OCI-LY7 (cell line): ENCODE measurements around the gene TBC1D1. TPM values are rescaled to one million over a fixed set of nuclear protein-coding genes. Genes with fewer than 3 reads are reported as not detected.
A peak's percentile ranks its signal among the peaks of the same experiment; 100 is the strongest.

Source experiments
- BruUV-seq: library from RNA; stranded (reverse); fragments of 400-500 nt; replicated peaks from 2 replicates; lab custom pipeline; 2021; lab: Mats Ljungman, UMichigan
- CTCF ChIA-PET: fragments of 300-600 bp; sonication (Branson Sonifier 250); formaldehyde crosslinking; loops from one replicate; lab custom pipeline; 2022; ENCODE audit warnings: antibody characterized with exemption; ENCODE audit not compliant: unreplicated experiment; lab: Charles Lee
- POLR2A ChIA-PET: fragments of 300-600 bp; sonication (Branson Sonifier 250); formaldehyde crosslinking; loops from one replicate; lab custom pipeline; 2022; ENCODE audit warnings: antibody characterized with exemption; lab: Charles Lee
- DNase-seq: peaks from one replicate; pipeline ENCODE4 v3.0.0-alpha.2; 2015; ENCODE audit warnings: low spot score
- H2AFZ ChIP-seq: fragments of 200-600 bp; sonication (generic), shearing (Covaris generic); 2 replicates; pipeline ENCODE4 v1.6.1; 2014; ENCODE audit warnings: mild to moderate bottlenecking, antibody characterized with exemption, low read length, moderate library complexity
- H3K27ac ChIP-seq: fragments of 200-600 bp; sonication (generic); 2 replicates; pipeline ENCODE4 v1.5.1; 2014; ENCODE audit warnings: mixed run types, low read depth, mild to moderate bottlenecking, moderate library complexity, low read length, inconsistent platforms; ENCODE audit not compliant: poor library complexity, severe bottlenecking
- H3K36me3 ChIP-seq: fragments of 200-600 bp; sonication (generic); 2 replicates; pipeline ENCODE4 v1.6.1; 2014; ENCODE audit warnings: mild to moderate bottlenecking, antibody characterized with exemption, low read length, moderate library complexity, mixed read lengths; ENCODE audit not compliant: insufficient read depth
- H3K4me1 ChIP-seq: fragments of 200-600 bp; sonication (generic); 2 replicates; pipeline ENCODE4 v1.5.1; 2014; ENCODE audit warnings: mild to moderate bottlenecking, low read length; ENCODE audit not compliant: insufficient read depth, poor library complexity, severe bottlenecking
- H3K4me2 ChIP-seq: fragments of 200-600 bp; sonication (generic); 2 replicates; pipeline ENCODE4 v1.6.1; 2014; ENCODE audit warnings: mild to moderate bottlenecking, low read length
- H3K4me3 ChIP-seq: fragments of 200-600 bp; sonication (generic); 2 replicates; pipeline ENCODE4 v1.5.1; 2014; ENCODE audit warnings: mild to moderate bottlenecking, low read depth, low read length; ENCODE audit not compliant: poor library complexity, severe bottlenecking
- H3K79me2 ChIP-seq: fragments of 200-600 bp; sonication (generic); 2 replicates; pipeline ENCODE4 v1.6.1; 2016; ENCODE audit warnings: low read depth, mild to moderate bottlenecking, low read length, moderate library complexity, mixed read lengths; ENCODE audit not compliant: insufficient read depth
- H3K9me2 ChIP-seq: fragments of 200-600 bp; sonication (generic); 2 replicates; pipeline ENCODE4 v1.6.1; 2016; ENCODE audit warnings: mild to moderate bottlenecking, low read length, mixed read lengths; ENCODE audit not compliant: insufficient read depth
- H3K9me3 ChIP-seq: fragments of 200-600 bp; sonication (generic); 2 replicates; pipeline ENCODE4 v1.6.1; 2014; ENCODE audit warnings: mild to moderate bottlenecking, mixed run types, low read length, mixed read lengths
- H4K20me1 ChIP-seq: fragments of 200-600 bp; sonication (generic); 2 replicates; pipeline ENCODE4 v1.6.1; 2014; ENCODE audit warnings: mild to moderate bottlenecking, antibody characterized with exemption, low read length, moderate library complexity, mixed read lengths; ENCODE audit not compliant: insufficient read depth
- CTCF ChIP-seq: fragments of 200-600 bp; sonication (generic); conservative IDR thresholded peaks from 2 replicates; pipeline ENCODE4 v1.5.1; 2014; ENCODE audit warnings: mild to moderate bottlenecking, antibody characterized with exemption, low read length, moderate library complexity, mixed read lengths
- EZH2phosphoT487 ChIP-seq: fragments of 200-600 bp; sonication (generic); IDR thresholded peaks from 2 replicates; pipeline ENCODE4 v1.6.1; 2018; ENCODE audit warnings: low read depth, borderline replicate concordance, mild to moderate bottlenecking, mixed run types, antibody characterized with exemption, low read length, moderate library complexity, mixed read lengths
- intact Hi-C: fragments of 100-400 bp; cut with micrococcal nuclease; formaldehyde crosslinking; loops from one replicate; pipeline ENCODE4 v1.10.0; 2022; ENCODE audit not compliant: unreplicated experiment
- total RNA-seq, 2 experiments: library from RNA; depleted of rRNA in 1 of 2; stranded (reverse); fragments of >200 nt in 1 of 2; shearing (Covaris generic) in 1 of 2; gene quantifications; 2 replicates each; pipeline ENCODE4 v1.2.3, GENCODE V29; 2014 to 2022

Gene TBC1D1
- total RNA-seq, 2 experiments from 2014 or later: 539 to 545 TPM

DNA sequence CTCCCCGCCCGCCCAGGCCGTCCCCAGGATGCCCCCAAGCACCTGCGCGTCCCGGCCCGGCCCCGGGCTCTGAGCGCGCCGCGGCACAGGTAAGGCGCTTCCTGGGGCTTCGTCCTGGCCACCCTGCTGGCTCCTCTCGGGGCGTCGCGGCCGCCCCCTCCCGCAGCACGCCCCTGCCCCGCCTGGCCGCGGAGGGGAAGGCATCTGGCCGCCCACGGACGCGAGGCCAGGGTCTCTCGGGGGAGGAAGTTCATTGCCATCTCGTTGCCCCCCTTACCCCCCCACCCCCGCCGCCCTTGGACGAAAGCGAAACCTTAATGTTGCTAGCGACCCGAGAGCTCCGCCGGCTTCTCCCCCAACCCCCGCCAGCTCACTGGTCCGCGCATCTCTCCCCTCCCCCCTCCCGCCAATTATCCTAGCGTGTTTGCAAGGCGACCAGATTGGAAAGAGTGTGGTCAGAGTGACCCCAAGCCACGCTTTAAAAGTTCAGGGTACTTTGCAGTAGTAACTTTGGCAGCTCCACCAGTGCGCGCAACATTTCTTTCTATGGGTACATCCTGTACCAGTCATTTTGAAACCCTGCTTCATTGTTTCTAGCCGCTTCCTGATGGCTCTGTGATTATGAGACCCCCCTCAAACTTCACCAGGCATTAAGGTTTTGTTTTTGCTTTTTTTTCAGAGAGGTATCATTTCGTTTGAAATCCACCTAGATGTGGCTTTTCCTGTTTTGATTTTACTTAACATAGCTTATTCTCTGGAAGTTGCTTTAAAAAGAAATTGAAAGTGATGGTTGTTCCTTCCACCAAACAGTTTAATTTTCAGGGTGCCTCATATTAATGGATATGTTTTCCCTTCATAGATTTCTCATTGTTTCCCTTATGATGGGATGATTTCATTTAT, 626 bp downstream of the TBC1D1 start:
- Histone ChIP-seq H3K4me1 (peaks cover 33% of the 10 kb centered on the region), H3K9me2 (no peaks in the 10 kb centered on the region), H3K79me2 (peaks cover 31% of the 10 kb centered on the region; the same call in 1 of the 2 replicates), H3K36me3 (peaks cover 16% of the 10 kb centered on the region; the same call in 1 of the 2 replicates), H4K20me1 (no peaks in the 10 kb centered on the region), H3K4me2 (peak overlapping the region; percentile 82), H2AFZ (peak overlapping the region; percentile 86), H3K4me3 (peak overlapping the region; percentile 76), H3K27ac (peak overlapping the region; percentile 78), H3K9me3 (no peaks in the 10 kb centered on the region)
- intact Hi-C loops: loop anchor here (1.0 to 2.0 kb wide), 6 partner anchors 40 to 205 kb away; partner anchors contain the start of genes PGM2 and RELL1
- peak; percentile 78 for DNase-seq
- BruUV-seq: no TSS peak
- POLR2A ChIA-PET: interaction anchor here (0.6 to 2.6 kb wide), 29 partner anchors 8 to 1563 kb away, joined by 3 to 32 read pairs (median 4); partner anchors contain the start of gene PGM2
- TF ChIP-seq EZH2phosphoT487 (no peak), CTCF (peak; percentile 37; the same call in 1 of the 2 replicates)
- CTCF ChIA-PET: interaction anchor here (0.6 to 1.3 kb wide), 4 partner anchors 10 to 441 kb away, joined by 3 to 5 read pairs (median 4); no protein-coding TSS in a partner anchor

DNA sequence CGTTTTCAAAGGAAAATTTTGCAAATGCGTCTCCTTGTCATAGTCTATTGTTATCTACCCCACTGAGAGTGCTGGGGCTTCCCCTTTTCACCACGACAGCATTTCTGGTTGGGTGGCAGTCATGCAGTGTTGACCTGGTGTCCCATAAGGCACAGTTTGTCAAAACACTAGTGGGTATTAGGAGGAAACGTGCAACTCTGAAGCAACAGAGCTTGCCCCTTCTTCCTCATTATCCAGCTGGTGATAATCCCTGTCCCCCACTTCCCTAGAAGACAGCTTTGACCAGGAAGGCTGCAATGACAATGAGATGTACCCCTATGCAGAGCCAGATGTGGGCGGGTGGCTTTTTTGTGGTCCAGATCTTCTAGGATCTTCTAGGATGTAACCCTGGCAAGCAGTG, 1.8 kb downstream of the TBC1D1 start:
- Histone ChIP-seq H3K4me2 (peak overlapping the region; percentile 82), H3K79me2 (peaks cover 31% of the 10 kb centered on the region; the same call in 1 of the 2 replicates), H4K20me1 (no peaks in the 10 kb centered on the region), H3K36me3 (peaks cover 16% of the 10 kb centered on the region; the same call in 1 of the 2 replicates), H2AFZ (peak overlapping the region; percentile 86; the same call in 1 of the 2 replicates), H3K9me2 (no peaks in the 10 kb centered on the region), H3K9me3 (no peaks in the 10 kb centered on the region), H3K4me3 (peak overlapping the region; percentile 76), H3K4me1 (peaks cover 32% of the 10 kb centered on the region), H3K27ac (peak overlapping the region; percentile 78)
- peak; percentile 74 for DNase-seq
- BruUV-seq: no TSS peak
- POLR2A ChIA-PET: interaction anchor here (0.5 to 2.6 kb wide), 17 partner anchors 9 to 228 kb away, joined by 3 to 32 read pairs (median 5); partner anchors contain the start of gene PGM2
- no peak for TF ChIP-seq EZH2phosphoT487
- no peak for TF ChIP-seq CTCF
- intact Hi-C loops: loop anchor here (2.0 kb wide), 3 partner anchors 84 to 206 kb away; partner anchors contain the start of gene RELL1
- CTCF ChIA-PET: interaction anchor here (1.3 kb wide), 1 partner anchor 11 kb away, joined by 3 read pairs; no protein-coding TSS in a partner anchor
